Suprapubic skin (tissue), 4 donors: ENCODE data around the gene UBE3D. TPM values are rescaled to one million over a fixed set of nuclear protein-coding genes. Genes with fewer than 3 reads are reported as not detected.

Source experiments
- DNase-seq, 2 donors: peaks; one replicate each; pipeline ENCODE4 v3.0.0-alpha.2; 2019; ENCODE audit warnings: low spot score in 2 of 2
- H3K27ac ChIP-seq: fragments of 200-600 bp; sonication (generic); one replicate; pipeline ENCODE4 v1.5.1; 2019
- H3K27me3 ChIP-seq: fragments of 200-600 bp; sonication (generic); one replicate; pipeline ENCODE4 v1.5.1; 2019
- H3K36me3 ChIP-seq: fragments of 200-600 bp; sonication (generic); one replicate; pipeline ENCODE4 v1.5.1; 2019
- H3K4me1 ChIP-seq: fragments of 200-600 bp; sonication (generic); one replicate; pipeline ENCODE4 v1.5.1; 2019
- H3K4me3 ChIP-seq: fragments of 200-600 bp; sonication (generic); one replicate; pipeline ENCODE4 v1.5.1; 2019; ENCODE audit warnings: mild to moderate bottlenecking
- H3K9me3 ChIP-seq: fragments of 200-600 bp; sonication (generic); one replicate; pipeline ENCODE4 v1.5.1; 2019
- CTCF ChIP-seq, 2 donors: fragments of 200-600 bp in 1 of 2; fragments of 450-650 bp in 1 of 2; sonication (generic) in 1 of 2; IDR thresholded peaks; one replicate each; pipeline ENCODE4 v1.5.1; 2016 to 2019; ENCODE audit warnings: antibody characterized with exemption in 2 of 2, mild to moderate bottlenecking in 1 of 2, moderate library complexity in 1 of 2
- EP300 ChIP-seq: sonication (generic); formaldehyde crosslinking; IDR thresholded peaks from one replicate; pipeline ENCODE4 v1.6.1; 2017; ENCODE audit warnings: antibody characterized with exemption
- POLR2A ChIP-seq, 2 donors: fragments of 450-650 bp; IDR thresholded peaks; one replicate each; pipeline ENCODE4 v1.6.1; 2017; ENCODE audit warnings: antibody characterized with exemption in 2 of 2, mild to moderate bottlenecking in 2 of 2, moderate library complexity in 2 of 2
- POLR2AphosphoS5 ChIP-seq, 3 donors: sonication (generic); formaldehyde crosslinking; IDR thresholded peaks; one replicate each; pipeline ENCODE4 v1.6.1; 2017; ENCODE audit warnings: antibody characterized with exemption in 3 of 3
- WGBS: methylation state at CpG from one replicate; pipeline ENCODE4 v1.1.5; 2018; 5-methylcytosine and 5-hydroxymethylcytosine counted together
- total RNA-seq, 4 donors: library from RNA; depleted of rRNA; stranded (reverse); fragments of >200 nt; gene quantifications; one replicate each; pipeline ENCODE4 v1.1.0, GENCODE V29; 2016

Gene UBE3D
- total RNA-seq, 4 donors from 2014 or later = 7.2 to 11.7 (median 7.5) TPM

- no peak for DNase-seq
- Histone ChIP-seq H3K4me1 (no peaks in the 10 kb centered on the region), H3K27ac (no peak overlapping the region), H3K36me3 (no peaks in the 10 kb centered on the region), H3K4me3 (no peak overlapping the region), H3K9me3 (no peaks in the 10 kb centered on the region), H3K27me3 (no peaks in the 10 kb centered on the region)
- 71% methylated on average over 2 of the region's 2 CpGs for WGBS
- TF ChIP-seq CTCF (IDR thresholded peaks at IDR 0.05) (no peak), POLR2AphosphoS5 (IDR thresholded peaks at IDR 0.05) (no peak), EP300 (no peak), POLR2A (IDR thresholded peaks at IDR 0.05) (no peak)
Measured at GRCh38 chr6:82908661-82909060, 157.0 kb downstream of the UBE3D start.

GRCh38 chr6:82906951-82907350, 158.7 kb downstream of the UBE3D start:
- H3K36me3 ChIP-seq = no peaks in the 10 kb centered on the region
- no peaks in the 10 kb centered on the region for H3K9me3 ChIP-seq
- no peak overlapping the region for H3K4me3 ChIP-seq
- no peak overlapping the region for H3K27ac ChIP-seq
- no peak for TF ChIP-seq POLR2A (IDR thresholded peaks at IDR 0.05)
- TF ChIP-seq CTCF (IDR thresholded peaks at IDR 0.05) = no peak
- TF ChIP-seq EP300 = no peak
- TF ChIP-seq POLR2AphosphoS5 (IDR thresholded peaks at IDR 0.05) = no peak
- H3K27me3 ChIP-seq = no peaks in the 10 kb centered on the region
- DNase-seq = no peak
- 21% methylated on average over 1 of the region's 1 CpG for WGBS
- no peaks in the 10 kb centered on the region for H3K4me1 ChIP-seq

DNA sequence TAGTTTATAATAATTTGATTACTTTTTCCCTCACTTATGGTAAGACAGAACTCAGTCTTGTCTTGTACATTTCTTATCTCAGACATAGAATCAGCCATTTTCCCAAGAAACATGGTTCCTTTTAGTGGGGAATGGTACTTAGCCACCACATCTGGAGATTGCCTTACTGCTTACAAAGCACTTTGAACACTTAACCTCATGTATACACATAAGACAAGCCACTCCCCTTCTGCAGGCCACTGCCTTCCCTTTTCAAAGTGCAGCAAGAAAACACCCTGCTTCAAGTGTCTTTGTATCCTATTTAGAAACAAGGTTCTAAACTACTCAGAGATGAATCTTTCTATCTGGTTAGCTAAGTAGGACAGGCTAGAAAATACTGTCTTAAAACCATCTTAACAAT, 159.2 kb downstream of the UBE3D start:
- DNase-seq = no peak
- Histone ChIP-seq H3K27me3 (no peaks in the 10 kb centered on the region), H3K36me3 (no peaks in the 10 kb centered on the region), H3K4me1 (no peaks in the 10 kb centered on the region), H3K9me3 (no peaks in the 10 kb centered on the region), H3K27ac (no peak overlapping the region), H3K4me3 (no peak overlapping the region)
- TF ChIP-seq POLR2A (IDR thresholded peaks at IDR 0.05) = no peak
- no peak for TF ChIP-seq CTCF (IDR thresholded peaks at IDR 0.05)
- TF ChIP-seq POLR2AphosphoS5 (IDR thresholded peaks at IDR 0.05) = no peak
- TF ChIP-seq EP300 = no peak

GRCh38 chr6:82904860-82905259, 160.8 kb downstream of the UBE3D start:
- H3K4me1 ChIP-seq = no peaks in the 10 kb centered on the region

GRCh38 chr6:82904257-82904656, 161.4 kb downstream of the UBE3D start:
- no peak overlapping the region for H3K27ac ChIP-seq
- 80% methylated on average over 4 of the region's 4 CpGs for WGBS
- H3K4me1 ChIP-seq = no peaks in the 10 kb centered on the region
- no peak overlapping the region for H3K4me3 ChIP-seq
- H3K27me3 ChIP-seq = no peaks in the 10 kb centered on the region
- H3K36me3 ChIP-seq = no peaks in the 10 kb centered on the region
- no peak for DNase-seq
- no peaks in the 10 kb centered on the region for H3K9me3 ChIP-seq
- TF ChIP-seq POLR2AphosphoS5 (IDR thresholded peaks at IDR 0.05) (no peak), EP300 (no peak), CTCF (IDR thresholded peaks at IDR 0.05) (no peak), POLR2A (IDR thresholded peaks at IDR 0.05) (no peak)

More at GRCh38 chr6:82904860-82905259, 160.8 kb downstream of the UBE3D start:
- Histone ChIP-seq H3K27me3 (no peaks in the 10 kb centered on the region), H3K4me3 (no peak overlapping the region), H3K36me3 (no peaks in the 10 kb centered on the region), H3K27ac (no peak overlapping the region), H3K9me3 (no peaks in the 10 kb centered on the region)
- WGBS = 100% methylated on average over 1 of the region's 1 CpG
- no peak for TF ChIP-seq POLR2A (IDR thresholded peaks at IDR 0.05)
- TF ChIP-seq CTCF (IDR thresholded peaks at IDR 0.05) = no peak
- no peak for TF ChIP-seq EP300
- no peak for TF ChIP-seq POLR2AphosphoS5 (IDR thresholded peaks at IDR 0.05)
- no peak for DNase-seq
